EH (cell line): ENCODE data around the gene RRP12.
"Not testable (repeated sequence)": the region's sequence is repeated elsewhere in the genome, so short reads cannot be mapped to it uniquely, and the experiment has no call there.

ENCODE experiments used
- DNase-seq: peaks from one replicate; pipeline ENCODE4 v3.0.0-alpha.2; 2015; ENCODE audit warnings: low read depth

RRP12 gene, protein sequence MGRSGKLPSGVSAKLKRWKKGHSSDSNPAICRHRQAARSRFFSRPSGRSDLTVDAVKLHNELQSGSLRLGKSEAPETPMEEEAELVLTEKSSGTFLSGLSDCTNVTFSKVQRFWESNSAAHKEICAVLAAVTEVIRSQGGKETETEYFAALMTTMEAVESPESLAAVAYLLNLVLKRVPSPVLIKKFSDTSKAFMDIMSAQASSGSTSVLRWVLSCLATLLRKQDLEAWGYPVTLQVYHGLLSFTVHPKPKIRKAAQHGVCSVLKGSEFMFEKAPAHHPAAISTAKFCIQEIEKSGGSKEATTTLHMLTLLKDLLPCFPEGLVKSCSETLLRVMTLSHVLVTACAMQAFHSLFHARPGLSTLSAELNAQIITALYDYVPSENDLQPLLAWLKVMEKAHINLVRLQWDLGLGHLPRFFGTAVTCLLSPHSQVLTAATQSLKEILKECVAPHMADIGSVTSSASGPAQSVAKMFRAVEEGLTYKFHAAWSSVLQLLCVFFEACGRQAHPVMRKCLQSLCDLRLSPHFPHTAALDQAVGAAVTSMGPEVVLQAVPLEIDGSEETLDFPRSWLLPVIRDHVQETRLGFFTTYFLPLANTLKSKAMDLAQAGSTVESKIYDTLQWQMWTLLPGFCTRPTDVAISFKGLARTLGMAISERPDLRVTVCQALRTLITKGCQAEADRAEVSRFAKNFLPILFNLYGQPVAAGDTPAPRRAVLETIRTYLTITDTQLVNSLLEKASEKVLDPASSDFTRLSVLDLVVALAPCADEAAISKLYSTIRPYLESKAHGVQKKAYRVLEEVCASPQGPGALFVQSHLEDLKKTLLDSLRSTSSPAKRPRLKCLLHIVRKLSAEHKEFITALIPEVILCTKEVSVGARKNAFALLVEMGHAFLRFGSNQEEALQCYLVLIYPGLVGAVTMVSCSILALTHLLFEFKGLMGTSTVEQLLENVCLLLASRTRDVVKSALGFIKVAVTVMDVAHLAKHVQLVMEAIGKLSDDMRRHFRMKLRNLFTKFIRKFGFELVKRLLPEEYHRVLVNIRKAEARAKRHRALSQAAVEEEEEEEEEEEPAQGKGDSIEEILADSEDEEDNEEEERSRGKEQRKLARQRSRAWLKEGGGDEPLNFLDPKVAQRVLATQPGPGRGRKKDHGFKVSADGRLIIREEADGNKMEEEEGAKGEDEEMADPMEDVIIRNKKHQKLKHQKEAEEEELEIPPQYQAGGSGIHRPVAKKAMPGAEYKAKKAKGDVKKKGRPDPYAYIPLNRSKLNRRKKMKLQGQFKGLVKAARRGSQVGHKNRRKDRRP (N-terminal part only)

DNA sequence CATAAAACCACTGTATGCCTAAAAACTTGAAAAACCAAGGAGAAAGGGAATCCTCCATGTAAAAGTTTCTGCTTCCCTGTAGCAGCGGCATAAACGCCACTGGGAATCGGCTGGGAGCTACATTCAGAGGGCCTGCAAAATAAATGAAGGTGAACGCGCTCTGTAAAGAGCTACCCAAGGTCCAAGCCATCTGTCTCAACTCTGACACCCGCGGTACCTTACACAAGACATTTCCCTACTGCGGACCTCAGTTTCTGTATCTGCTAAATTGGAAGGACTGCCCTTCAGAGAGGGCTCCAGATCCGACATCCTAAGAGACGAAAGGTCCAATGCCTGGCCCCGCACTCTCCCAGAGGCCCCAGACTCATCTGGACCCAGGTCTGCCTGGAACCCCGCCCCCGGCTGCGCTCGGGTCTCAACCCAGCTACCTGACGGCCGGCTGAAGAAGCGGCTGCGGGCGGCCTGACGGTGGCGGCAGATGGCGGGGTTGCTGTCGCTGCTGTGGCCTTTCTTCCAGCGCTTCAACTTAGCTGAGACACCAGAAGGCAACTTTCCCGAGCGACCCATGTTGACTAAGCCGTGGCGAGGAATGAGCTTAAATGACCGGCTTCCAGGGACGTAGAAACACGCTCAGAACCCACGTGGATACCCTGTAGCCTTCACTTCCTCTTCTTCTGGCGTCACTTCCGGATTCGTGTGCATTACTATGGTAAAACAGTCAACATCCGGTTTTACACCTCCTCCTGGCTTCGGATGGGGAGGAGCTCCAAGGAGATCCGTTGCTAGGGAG, at the start of gene RRP12:
Gene RRP12 (minus strand): TSS at position 676 of the 790 bp plus-strand sequence. CDS start 109 bp downstream, at position 567.
- peak; percentile 98 for DNase-seq

DNA sequence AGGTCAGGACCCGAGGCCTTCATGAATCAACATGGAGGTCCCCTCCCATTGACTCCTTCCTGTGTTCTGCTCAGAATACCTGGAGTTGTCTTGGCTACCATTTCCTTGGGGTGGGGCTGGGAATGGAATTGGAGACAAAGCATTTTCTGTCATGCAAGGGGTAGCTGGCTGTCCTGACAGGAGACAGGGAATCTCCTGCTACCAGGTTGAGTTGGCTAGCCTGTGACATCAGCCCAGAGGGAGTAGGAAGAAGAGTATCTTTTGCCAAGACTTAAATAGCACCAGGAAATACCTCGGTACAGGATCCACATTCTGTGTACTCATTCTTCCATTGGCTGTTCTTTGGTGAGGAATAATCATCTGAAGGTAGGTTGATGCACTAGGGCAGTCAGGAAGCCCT, 49.7 kb upstream of the RRP12 start:
- peak; percentile 15 for DNase-seq

DNA sequence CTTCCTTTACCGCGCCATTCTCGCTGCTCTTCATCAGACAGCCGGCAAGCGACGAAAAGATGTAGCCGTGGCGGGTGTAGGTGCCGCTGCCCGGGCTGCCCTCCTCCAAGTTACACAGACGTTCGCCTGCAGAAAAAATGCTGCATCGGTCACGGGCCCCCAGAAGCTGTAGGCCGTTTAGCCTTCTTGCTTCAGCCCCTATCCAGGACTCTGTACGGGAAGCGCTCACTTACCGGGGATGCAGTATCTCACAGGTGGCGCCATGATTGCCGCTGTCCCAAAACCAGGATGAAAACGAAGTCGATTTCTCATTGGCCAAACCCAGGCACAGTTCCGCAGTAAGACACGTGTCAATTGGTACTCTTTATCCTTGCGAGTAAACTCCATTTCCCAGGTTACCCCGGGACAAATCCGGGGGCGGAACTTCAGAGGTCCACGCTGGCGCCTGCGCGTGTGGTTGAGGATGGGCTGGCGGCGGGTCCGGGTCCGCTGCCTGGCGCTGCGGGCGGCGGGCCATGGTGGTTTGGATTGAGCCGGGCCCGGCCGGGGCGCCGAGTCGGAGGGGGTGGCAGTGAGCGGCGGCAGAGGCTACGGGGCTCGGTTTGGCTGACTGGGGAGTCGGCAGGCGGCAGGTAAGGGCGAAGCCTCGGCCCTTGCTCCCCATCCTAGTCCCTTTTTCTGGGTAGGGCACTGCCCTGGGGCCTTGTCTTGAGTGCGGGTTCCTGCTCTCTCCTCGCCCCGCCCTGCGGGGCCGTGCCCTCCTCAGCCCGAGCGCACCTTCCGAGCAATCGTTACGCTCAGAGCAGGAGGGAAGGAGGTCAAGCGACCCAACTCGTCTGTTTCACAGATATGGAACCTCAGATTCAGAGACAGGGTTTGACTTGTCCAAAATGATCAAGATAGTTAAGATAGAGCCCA, 44.8 kb upstream of the RRP12 start, which contains the start of the genes EXOSC1 and ZDHHC16:
Gene EXOSC1 (minus strand): TSS at position 285 of the 918 bp plus-strand sequence. CDS start 21 bp downstream, at position 264.
Gene ZDHHC16 (plus strand): TSS at position 454 of the 918 bp plus-strand sequence. CDS start 5,501 bp downstream, outside the sequence.
- DNase-seq, result peak; percentile 97

DNA sequence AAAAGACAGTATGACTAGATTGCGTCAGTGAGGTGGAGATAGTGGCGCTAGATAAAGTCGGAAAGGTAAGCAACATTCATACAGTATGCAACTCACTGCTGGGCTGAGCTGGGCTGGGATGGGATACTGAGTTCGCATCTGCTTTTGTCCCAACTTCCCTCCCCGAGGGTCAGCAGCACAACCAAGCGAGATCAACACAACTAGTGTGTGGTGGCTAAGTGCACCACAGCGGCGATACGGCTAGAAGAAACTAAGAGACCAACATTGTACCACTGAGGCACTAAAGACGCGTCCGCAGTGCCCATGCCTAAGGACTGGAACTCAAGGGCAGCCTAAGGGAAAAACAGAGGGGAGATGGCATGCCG, 44.2 kb upstream of the RRP12 start:
- no peak for DNase-seq

DNA sequence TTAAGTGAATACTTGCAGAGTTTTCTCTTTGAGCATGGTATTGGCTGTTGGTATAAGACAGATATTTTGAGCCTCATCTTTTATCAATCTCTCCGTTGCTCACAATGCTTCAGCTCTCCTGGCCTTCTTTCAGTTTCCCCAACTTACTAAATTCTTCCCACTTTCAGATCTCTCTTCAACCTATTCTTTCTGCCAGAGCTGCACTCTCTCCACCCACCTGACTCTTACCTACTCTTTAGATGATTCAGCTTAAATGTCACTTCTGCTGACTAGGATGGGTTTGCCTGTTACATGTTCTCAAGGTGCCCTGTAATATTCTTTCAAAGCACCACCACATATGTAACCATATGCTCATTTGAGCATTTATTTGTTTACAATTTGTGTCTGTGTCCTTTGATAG, 43.1 kb upstream of the RRP12 start:
- DNase-seq, result no peak

DNA sequence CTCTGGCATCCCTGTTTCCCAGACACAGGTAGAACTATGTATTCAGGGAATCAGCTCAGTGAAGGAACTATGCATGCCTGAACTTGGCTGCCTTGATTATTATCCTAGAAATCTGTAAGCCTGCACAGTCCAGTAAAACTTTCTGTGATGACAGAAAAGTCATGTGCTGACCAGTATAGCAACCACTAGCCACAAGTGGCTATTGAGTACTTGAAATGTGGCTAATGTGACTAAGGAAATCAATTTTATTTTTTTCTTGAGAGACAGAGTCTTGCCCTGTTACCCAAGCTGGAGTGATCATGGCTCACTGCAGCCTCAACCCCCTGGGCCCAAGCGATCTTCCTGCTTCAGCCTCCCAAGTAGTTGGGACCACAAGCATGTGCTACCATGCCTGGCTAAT, 41.1 kb upstream of the RRP12 start:
- DNase-seq, result no peak

DNA sequence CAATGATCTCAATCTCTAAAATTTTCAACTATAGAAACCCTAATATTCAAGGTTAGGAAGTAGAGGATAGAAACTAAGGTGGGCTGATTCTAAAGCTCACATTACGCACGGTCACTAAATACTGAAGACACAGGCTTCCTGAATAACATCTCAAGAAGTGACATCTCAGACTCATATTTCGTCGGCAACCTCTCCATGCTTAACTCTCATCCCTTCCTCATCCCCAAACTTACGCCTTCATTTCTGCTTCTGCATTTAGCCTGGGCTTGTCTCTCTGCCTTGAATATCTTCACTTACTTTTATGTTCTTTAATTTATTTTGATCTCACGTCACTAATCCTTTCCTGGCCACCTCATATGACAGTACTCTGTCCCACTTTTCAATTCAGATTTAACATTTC, 34.1 kb upstream of the RRP12 start:
- DNase-seq, result no peak

DNA sequence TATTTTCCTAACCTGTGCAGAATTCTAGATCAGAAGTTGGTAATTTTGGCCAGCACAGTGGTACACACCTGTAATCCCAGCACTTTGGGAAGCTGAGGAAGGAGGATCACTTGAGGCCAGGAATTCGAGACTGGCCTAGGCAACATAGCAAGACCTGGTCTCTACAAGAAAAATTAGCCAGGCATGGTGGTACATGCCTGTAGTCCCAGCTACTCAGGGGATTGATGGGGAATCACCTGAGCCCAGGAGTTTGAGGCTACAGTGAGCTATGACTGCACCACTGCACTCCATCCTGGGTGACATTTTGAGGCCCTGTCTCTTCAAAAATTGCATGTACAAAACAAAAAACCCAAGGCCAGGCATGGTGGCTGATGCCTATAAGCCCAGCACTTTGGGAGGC, 33.4 kb upstream of the RRP12 start:
- no peak for DNase-seq

DNA sequence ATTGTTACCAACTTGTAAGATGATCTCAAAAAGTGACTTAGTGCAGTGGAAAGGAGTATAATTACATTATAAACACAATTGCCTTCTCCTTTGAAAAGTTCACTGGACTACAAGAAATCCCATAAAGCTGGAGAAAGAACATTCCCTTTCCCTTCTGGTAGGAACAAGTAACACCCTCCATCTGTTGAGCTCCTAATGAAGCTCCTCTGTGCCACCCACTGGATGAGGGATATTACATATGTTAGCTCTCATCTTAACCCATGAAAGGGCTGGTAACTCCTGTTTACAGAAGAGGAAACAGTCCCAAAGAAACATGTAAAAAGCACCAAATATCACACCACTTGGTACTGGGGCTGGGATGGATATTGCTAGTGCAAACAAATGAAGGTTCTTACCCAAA, 32.9 kb upstream of the RRP12 start:
- no peak for DNase-seq

DNA sequence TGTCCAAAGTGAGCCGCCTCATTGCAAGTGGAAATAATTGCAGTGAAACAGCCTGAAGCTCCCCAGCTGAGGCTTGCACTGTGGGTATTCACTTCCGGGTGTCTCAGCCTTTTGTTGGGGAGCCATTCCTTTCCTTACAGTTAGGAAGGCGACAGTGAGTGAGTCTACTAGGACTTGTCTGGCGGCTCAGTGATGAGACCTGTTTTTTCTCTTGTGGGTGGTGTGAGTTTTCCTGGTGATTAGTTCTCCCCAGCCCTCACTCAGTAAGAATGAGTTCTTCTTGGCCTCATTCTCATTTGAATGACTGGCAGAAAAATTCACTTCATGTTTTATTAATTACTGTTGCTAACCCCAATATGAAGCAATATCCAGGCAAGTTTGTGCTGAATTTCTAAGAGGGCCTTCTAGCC, 27.4 kb upstream of the RRP12 start:
- DNase-seq, result peak; percentile 47

DNA sequence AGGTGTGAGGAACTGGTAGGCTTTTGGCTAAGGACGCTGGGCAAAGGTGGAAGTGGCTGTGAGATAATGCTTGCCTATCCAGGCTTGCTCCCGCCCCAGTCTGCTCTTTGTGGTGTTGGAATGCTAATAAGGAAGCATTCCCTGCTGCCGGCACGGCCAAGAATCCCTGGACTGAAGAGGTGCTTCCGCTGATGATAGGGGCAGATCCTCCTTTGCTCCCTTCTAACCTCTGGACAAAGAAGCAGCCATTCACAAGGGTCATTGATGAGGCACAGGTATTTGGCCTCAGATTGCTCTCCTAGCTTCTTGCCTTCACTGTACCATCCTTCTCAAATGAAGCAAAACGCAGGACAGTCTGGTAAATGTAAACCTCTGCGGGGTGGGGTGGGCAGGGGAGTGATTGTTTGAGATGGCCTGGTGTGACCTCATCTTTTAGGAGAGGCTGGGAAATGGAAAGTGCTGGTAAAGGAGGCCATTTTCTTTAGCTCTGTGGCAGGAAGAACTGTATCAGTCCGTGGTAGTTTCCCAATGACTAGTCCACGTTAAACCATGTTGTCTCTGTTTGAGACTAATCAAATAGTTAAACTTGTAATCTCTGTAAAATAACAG, 26.5 kb upstream of the RRP12 start:
- DNase-seq, result peak; percentile 72

DNA sequence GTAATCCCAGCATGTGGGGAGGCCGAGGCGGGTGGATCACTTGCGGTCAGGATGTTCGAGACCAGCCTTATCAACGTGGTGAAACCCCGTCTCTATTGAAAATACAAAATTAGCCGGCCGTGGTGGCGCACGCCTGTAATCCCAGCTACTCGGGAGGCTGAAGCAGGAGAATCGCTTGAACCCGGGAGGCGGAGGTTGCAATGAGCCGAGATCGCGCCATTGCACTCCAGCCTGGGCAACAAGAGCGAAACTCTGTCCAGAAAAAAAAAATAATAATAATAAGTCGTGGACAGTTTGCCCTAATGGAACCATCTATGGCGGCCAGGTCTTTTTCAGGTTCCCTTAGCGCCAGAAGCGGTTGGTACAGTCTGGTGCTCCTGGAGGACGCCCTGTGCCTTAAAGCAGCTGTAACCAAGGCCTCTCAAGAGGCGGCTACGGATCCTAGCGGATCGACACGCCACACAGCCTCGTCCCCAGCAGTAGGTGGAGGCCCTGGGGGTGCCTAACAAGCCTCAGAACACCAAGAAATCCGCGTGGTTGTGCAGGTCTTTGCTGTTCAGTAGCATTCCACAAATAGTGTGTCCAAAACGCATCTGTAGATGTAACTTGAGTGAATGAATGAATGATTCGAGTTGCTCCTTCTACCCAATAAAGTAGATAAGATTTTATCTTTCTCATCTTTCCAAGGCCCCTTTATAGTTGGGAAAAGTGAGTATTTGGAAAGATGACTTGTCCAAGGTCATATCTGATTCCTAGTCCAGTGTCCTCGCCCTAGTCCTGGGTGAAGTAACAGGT, 25.8 kb upstream of the RRP12 start:
- DNase-seq, result peak; percentile 33

DNA sequence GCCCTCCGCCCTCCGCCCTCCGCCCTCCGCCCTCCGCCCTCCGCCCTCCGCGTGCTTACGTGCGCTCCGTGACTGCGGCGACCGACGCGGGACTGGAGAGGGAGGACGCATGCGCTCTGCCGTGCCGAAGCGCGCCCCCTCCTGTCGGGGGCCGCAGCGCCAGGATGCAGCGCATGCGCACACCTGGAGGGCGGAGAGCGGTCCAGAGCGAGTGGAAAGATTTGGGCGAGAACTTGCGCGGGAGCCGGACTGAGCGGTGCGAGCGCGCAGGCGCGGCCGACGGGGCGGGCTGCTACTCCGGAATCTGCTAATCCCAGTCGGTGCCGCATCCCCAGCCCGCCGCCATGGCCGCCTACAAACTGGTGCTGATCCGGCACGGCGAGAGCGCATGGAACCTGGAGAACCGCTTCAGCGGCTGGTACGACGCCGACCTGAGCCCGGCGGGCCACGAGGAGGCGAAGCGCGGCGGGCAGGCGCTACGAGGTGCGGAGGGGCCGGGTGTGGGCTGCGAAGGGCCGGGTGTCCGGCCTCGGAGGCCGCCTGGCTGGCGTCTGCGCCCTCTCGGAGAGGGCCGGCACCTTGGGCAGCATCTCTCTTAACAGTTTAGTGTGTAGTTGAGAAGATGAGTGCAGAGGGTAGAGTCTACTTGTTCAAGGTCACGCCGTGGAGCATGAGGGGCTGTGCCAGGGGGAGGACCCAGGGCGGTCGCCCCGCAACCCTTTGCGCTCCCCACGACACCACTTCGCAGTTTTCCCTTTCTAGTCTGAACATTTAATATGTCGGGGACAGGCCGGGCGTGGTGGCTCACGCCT, 25.0 kb upstream of the RRP12 start, which contains the start of gene PGAM1:
Gene PGAM1 (plus strand): TSS at position 228 of the 812 bp plus-strand sequence. CDS start 117 bp downstream, at position 345.
- peak; percentile 96 for DNase-seq

DNA sequence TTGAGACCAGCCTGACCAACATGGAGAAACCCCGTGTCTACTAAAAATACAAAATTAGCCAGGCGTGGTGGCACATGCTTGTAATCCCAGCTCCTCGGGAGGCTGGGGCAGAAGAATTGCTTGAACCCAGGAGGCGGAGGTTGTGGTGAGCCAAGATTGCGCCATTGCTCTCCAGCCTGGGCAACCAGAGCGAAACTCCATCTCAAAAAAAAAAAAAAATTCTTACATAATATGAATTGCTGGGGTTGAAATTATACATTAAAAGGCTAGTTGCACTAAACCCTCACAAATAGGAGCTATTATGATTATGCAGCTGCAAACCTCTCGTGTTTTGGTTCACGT, 22.6 kb upstream of the RRP12 start:
- DNase-seq, result not testable (repeated sequence)

DNA sequence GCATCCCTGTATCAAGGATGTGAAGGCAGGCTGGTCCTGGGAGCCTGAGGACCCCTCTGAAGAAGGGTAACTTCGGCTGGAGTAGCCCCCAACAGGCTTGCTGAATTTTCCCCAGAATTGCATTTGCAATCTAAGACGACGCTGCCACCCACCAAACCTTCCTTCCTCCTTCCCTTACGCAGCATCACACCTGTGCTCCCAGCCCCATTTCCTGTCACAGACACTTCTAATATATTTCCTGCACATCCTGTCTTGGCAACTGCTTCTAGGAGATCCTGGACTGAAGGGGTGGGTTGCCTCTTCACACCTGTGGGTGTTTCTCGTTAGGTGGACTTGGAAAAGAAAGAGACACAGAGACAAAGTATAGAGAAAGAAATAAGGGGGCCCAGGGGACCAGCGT, 15.4 kb upstream of the RRP12 start:
- no peak for DNase-seq

DNA sequence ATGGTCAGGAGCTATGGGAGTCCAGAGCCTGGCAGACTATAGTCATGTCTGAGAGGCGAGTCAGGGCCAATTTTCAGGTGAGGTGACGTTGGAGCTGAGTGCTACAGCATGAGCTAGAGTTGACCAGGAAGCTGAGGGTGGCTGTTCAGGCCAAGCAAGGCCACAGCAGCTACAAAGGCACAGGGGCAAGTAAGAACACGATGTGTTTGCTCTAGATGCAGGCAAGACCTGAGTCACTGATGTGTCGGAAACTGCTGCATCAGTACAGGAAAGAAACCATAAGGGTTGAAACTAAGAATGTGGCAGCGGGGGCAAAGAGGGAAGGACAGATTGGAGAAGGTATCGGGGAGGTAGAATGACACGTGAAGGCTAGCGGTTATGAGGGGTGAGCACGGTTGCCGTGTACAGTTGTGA, 11.8 kb upstream of the RRP12 start:
- no peak for DNase-seq

DNA sequence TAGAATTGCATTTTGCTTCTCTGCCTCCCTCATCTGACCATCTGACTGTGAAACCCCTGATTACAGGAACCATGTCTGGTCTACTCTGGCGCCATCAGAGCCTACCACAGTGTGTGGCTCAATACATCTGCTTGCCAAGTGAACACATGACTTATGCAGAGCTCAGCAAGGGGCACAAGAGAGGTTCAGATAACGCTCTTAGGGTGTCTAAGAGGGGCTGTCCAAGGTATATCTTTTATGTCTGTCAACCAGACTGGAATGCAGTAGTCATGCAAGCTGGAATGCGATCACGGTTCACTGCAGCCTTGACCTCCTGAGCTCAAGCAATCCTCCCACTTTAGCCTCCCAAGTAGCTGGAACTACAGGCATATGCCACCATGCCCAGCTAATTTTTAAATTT, 10.3 kb upstream of the RRP12 start:
- DNase-seq, result peak; percentile 26

DNA sequence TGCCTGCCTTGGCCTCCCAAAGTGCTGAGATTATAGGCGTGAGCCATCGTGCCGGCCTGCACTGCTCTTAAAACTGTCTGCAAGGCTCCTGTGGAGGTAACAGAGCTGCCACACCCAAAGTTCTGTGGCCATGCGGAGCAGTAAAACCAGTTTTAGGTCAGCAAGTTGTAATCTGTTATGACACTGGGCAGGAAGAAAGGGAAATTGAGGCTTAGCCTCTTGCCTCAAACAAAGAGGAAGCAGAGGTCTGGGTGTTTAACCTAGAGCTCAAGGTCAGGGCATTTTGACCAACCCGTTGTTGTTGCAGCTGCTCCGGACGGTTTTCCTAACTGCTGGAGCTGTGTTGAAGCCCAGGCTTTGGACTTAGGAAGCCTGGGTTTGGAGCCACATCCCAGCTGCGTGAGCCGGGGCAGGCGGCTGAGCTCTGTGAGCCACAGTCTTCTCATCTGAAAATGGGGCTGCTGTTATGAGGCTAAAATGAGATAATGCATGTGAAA, 7.4 kb upstream of the RRP12 start:
- no peak for DNase-seq
